ENCODE data around the gene TSKS. TPM values are rescaled to one million over a fixed set of nuclear protein-coding genes. Genes with fewer than 3 reads are reported as not detected.
A peak's percentile ranks its signal among the peaks of the same experiment; 100 is the strongest.

Gene TSKS
- total RNA-seq, 1 donor from 2014 or later = not detected

DNA sequence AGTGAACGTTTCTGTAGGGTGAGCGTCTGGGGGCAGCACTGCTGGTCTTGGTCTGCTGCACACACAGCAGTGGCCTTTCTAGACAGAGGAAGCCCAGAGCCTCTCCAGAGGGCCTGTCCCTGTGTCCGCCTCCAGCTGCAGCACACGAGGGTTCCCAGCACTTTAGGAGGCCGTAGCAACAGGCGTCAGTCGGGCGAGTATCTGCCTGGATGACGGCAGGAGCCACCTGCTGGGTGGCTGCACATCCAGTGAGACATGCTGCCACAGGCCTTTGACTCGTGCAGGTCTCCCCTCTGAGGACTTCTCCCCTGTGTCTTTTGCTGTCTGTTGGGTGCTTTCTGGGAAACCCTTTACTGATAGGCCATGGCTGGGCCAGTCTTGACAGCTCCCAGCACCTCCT, 25.8 kb upstream of the TSKS start:
- H3K27ac Mint-ChIP-seq (ENCODE audit: unreplicated experiment) = peak overlapping the region; percentile 17
- peaks cover 13% of the 10 kb centered on the region for H3K36me3 Mint-ChIP-seq (ENCODE audit: unreplicated experiment)
- H3K4me3 Mint-ChIP-seq (ENCODE audit: unreplicated experiment) = no peak overlapping the region
- peaks cover 4% of the 10 kb centered on the region for H3K9me3 Mint-ChIP-seq (ENCODE audit: unreplicated experiment)
- TF ChIP-seq, protein P1, sequence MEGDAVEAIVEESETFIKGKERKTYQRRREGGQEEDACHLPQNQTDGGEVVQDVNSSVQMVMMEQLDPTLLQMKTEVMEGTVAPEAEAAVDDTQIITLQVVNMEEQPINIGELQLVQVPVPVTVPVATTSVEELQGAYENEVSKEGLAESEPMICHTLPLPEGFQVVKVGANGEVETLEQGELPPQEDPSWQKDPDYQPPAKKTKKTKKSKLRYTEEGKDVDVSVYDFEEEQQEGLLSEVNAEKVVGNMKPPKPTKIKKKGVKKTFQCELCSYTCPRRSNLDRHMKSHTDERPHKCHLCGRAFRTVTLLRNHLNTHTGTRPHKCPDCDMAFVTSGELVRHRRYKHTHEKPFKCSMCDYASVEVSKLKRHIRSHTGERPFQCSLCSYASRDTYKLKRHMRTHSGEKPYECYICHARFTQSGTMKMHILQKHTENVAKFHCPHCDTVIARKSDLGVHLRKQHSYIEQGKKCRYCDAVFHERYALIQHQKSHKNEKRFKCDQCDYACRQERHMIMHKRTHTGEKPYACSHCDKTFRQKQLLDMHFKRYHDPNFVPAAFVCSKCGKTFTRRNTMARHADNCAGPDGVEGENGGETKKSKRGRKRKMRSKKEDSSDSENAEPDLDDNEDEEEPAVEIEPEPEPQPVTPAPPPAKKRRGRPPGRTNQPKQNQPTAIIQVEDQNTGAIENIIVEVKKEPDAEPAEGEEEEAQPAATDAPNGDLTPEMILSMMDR (IDR thresholded peaks at IDR 0.05; ENCODE audit: partially characterized antibody, unreplicated experiment) = no peak
- H3K27me3 Mint-ChIP-seq (ENCODE audit: unreplicated experiment) = peaks cover 3% of the 10 kb centered on the region
- no peak for DNase-seq
- H3K4me1 Mint-ChIP-seq (ENCODE audit: low read depth, unreplicated experiment) = peaks cover 5% of the 10 kb centered on the region

DNA sequence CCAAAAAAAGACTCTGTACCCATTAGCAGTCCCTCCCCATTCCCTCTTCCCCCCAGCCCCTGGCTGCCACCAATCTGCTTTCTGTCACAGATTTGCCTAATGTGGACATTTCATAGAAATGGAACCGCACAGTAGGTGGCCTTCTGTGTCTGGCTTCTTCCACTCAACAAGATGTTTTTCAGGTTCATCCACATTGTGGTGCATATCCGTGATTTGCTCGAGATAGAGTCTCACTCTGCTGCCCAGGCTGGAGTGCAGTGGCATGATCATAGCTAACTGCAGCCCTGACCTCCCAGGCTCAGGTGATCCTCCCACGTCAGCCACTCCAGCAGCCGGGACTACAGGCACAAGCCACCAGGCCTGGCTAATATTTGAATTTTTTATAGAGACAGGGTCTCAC, 24.6 kb upstream of the TSKS start:
- TF ChIP-seq, protein P1 (IDR thresholded peaks at IDR 0.05; ENCODE audit: partially characterized antibody, unreplicated experiment) = no peak
- no peak for DNase-seq
- Mint-ChIP-seq H3K27ac (ENCODE audit: unreplicated experiment) (peak overlapping the region; percentile 28), H3K4me1 (ENCODE audit: low read depth, unreplicated experiment) (peaks cover 5% of the 10 kb centered on the region), H3K4me3 (ENCODE audit: unreplicated experiment) (peak overlapping the region; percentile 25), H3K27me3 (ENCODE audit: unreplicated experiment) (peaks cover 3% of the 10 kb centered on the region), H3K9me3 (ENCODE audit: unreplicated experiment) (peaks cover 5% of the 10 kb centered on the region), H3K36me3 (ENCODE audit: unreplicated experiment) (peaks cover 13% of the 10 kb centered on the region)

DNA sequence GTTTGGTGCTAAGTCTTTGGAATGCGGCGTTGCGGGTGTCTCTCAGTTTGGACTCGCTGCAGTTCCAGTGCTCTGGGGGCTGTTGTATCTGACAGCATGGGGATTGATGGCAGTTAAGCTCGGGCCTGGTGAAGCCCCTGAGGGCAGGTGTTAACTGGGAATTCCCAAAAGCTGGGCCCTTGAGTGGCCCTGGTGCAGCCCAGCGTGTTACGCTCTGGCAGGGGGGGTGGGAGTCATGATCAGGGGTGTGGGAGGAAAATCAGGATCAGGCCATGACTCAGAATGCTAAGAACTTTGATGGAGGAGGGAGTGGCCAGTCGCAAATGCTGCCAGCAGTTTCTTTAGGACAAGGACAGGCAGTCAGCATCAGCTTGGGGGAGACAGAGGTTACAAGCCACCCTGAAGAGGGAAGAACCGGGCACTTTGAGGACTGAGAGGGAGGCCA, 23.3 kb upstream of the TSKS start:
- no peak for DNase-seq
- H3K36me3 Mint-ChIP-seq (ENCODE audit: unreplicated experiment) = peaks cover 13% of the 10 kb centered on the region
- peak overlapping the region; percentile 39 for H3K27ac Mint-ChIP-seq (ENCODE audit: unreplicated experiment)
- H3K27me3 Mint-ChIP-seq (ENCODE audit: unreplicated experiment) = peaks cover 3% of the 10 kb centered on the region
- peaks cover 6% of the 10 kb centered on the region for H3K9me3 Mint-ChIP-seq (ENCODE audit: unreplicated experiment)
- TF ChIP-seq, protein P1 (IDR thresholded peaks at IDR 0.05; ENCODE audit: partially characterized antibody, unreplicated experiment) = no peak
- H3K4me1 Mint-ChIP-seq (ENCODE audit: low read depth, unreplicated experiment) = peaks cover 5% of the 10 kb centered on the region
- H3K4me3 Mint-ChIP-seq (ENCODE audit: unreplicated experiment) = no peak overlapping the region

DNA sequence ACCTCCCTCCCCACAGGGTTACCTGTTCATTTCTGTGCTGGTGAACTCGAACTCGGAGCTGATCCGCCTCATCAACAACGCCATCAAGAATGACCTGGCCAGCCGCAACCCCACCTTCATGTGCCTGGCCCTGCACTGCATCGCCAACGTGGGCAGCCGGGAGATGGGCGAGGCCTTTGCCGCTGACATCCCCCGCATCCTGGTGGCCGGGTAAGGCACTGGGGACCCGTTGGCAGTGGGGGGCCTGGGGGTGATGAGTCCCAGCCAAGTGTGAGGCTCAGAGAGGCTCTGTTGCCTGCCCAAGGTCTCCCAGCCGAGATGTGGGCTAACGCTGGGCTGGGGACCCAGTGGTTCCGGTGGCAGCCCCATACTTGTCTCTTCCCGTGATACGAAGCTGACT, 19.4 kb upstream of the TSKS start:
- H3K4me1 Mint-ChIP-seq (ENCODE audit: low read depth, unreplicated experiment) = peaks cover 7% of the 10 kb centered on the region
- H3K4me3 Mint-ChIP-seq (ENCODE audit: unreplicated experiment) = no peak overlapping the region
- DNase-seq = no peak

DNA sequence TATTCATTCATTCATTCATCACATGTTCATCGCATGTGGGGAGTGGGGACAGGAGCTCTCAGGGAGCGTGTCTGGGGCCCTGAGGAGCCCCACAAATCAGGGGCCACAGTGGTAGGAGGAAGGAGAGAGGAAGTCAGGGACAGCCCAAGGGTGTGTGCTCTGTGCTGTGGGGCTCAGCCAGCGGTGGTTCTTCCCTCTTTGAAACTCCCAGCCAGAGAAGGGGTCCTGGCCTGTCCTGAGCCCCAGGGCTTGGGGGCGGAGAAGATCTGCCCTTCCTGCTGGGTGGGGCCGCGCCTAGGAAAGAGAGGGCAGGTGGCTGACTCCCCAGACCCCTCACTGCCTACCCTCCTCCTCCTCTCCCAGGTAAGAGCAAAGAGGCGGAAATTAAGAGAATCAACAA, 18.3 kb upstream of the TSKS start:
- Mint-ChIP-seq H3K4me3 (ENCODE audit: unreplicated experiment) (peak overlapping the region; percentile 4), H3K4me1 (ENCODE audit: low read depth, unreplicated experiment) (peaks cover 5% of the 10 kb centered on the region), H3K36me3 (ENCODE audit: unreplicated experiment) (peaks cover 13% of the 10 kb centered on the region), H3K27me3 (ENCODE audit: unreplicated experiment) (peaks cover 9% of the 10 kb centered on the region), H3K27ac (ENCODE audit: unreplicated experiment) (no peak overlapping the region), H3K9me3 (ENCODE audit: unreplicated experiment) (peaks cover 9% of the 10 kb centered on the region)
- no peak for DNase-seq
- TF ChIP-seq, protein P1 (IDR thresholded peaks at IDR 0.05; ENCODE audit: partially characterized antibody, unreplicated experiment) = no peak

More for the DNA sequence above, 19.4 kb upstream of the TSKS start:
- Mint-ChIP-seq H3K27me3 (ENCODE audit: unreplicated experiment) (peaks cover 9% of the 10 kb centered on the region), H3K27ac (ENCODE audit: unreplicated experiment) (no peak overlapping the region), H3K9me3 (ENCODE audit: unreplicated experiment) (peaks cover 9% of the 10 kb centered on the region), H3K36me3 (ENCODE audit: unreplicated experiment) (peaks cover 13% of the 10 kb centered on the region)
- TF ChIP-seq, protein P1 (IDR thresholded peaks at IDR 0.05; ENCODE audit: partially characterized antibody, unreplicated experiment) = no peak
